Memory B cell (primary cell): Measurements from ENCODE around the gene DENND1A.

Experiments used
- ATAC-seq: fragments of 150-1000 bp; cut with Tn5 transposase; 2 replicates; pipeline ENCODE4 v1.10.0; 2021; ENCODE audit warnings: low read depth, mild to moderate bottlenecking, moderate library complexity
- DNase-seq, 2 donors: peaks; one replicate each; pipeline ENCODE4 v3.0.0; 2022; ENCODE audit warnings: low spot score in 2 of 2
- H3K27ac Mint-ChIP-seq: one replicate; pipeline ENCODE4 v1.8.0; 2022; ENCODE audit warnings: mild to moderate bottlenecking, moderate library complexity, mixed read lengths
- H3K27me3 Mint-ChIP-seq: one replicate; pipeline ENCODE4 v1.8.0; 2022; ENCODE audit warnings: mixed read lengths
- H3K36me3 Mint-ChIP-seq: one replicate; pipeline ENCODE4 v1.8.0; 2022; ENCODE audit warnings: mild to moderate bottlenecking, mixed read lengths
- H3K4me1 Mint-ChIP-seq: one replicate; pipeline ENCODE4 v1.8.0; 2022; ENCODE audit warnings: mixed read lengths
- H3K4me3 Mint-ChIP-seq: one replicate; pipeline ENCODE4 v1.8.0; 2022; ENCODE audit warnings: mild to moderate bottlenecking, moderate library complexity, mixed read lengths
- H3K9me3 Mint-ChIP-seq: one replicate; pipeline ENCODE4 v1.8.0; 2022; ENCODE audit warnings: mixed read lengths

DENND1A gene

GRCh38 chr9:123851851-123852250 lies 78.1 kb downstream of the DENND1A start:
- H3K4me1 Mint-ChIP-seq = peaks cover 9% of the 10 kb centered on the region
- H3K36me3 Mint-ChIP-seq = peaks cover 34% of the 10 kb centered on the region
- no peak overlapping the region for H3K27ac Mint-ChIP-seq
- no peaks in the 10 kb centered on the region for H3K27me3 Mint-ChIP-seq
- no peak overlapping the region for H3K4me3 Mint-ChIP-seq
- peaks cover 8% of the 10 kb centered on the region for H3K9me3 Mint-ChIP-seq
- DNase-seq (no peak), ATAC-seq (no peak)

- ATAC-seq (no peak), DNase-seq (no peak)
- Mint-ChIP-seq H3K4me1 (no peaks in the 10 kb centered on the region), H3K27ac (no peak overlapping the region), H3K9me3 (peaks cover 8% of the 10 kb centered on the region), H3K36me3 (peaks cover 32% of the 10 kb centered on the region), H3K4me3 (no peak overlapping the region), H3K27me3 (no peaks in the 10 kb centered on the region)
These were observed 81.4 kb downstream of the DENND1A start for GRCh38 chr9:123848447-123849085.

- no peaks in the 10 kb centered on the region for H3K4me1 Mint-ChIP-seq
- ATAC-seq (no peak), DNase-seq (no peak)
- H3K9me3 Mint-ChIP-seq = peaks cover 10% of the 10 kb centered on the region
- H3K27me3 Mint-ChIP-seq = no peaks in the 10 kb centered on the region
- peaks cover 47% of the 10 kb centered on the region for H3K36me3 Mint-ChIP-seq
- H3K27ac Mint-ChIP-seq = no peak overlapping the region
- H3K4me3 Mint-ChIP-seq = no peak overlapping the region
These were observed 83.0 kb downstream of the DENND1A start for GRCh38 chr9:123846966-123847365.

- Mint-ChIP-seq H3K4me3 (no peak overlapping the region), H3K27me3 (no peaks in the 10 kb centered on the region), H3K4me1 (peaks cover 2% of the 10 kb centered on the region), H3K36me3 (peaks cover 46% of the 10 kb centered on the region), H3K9me3 (peaks cover 10% of the 10 kb centered on the region), H3K27ac (no peak overlapping the region)
- DNase-seq (no peak), ATAC-seq (no peak)
These were observed 86.2 kb downstream of the DENND1A start for GRCh38 chr9:123843703-123844102.

GRCh38 chr9:123835821-123836220 lies 94.1 kb downstream of the DENND1A start:
- Mint-ChIP-seq H3K4me3 (peak overlapping the region; percentile 82), H3K36me3 (peaks cover 15% of the 10 kb centered on the region), H3K9me3 (peaks cover 5% of the 10 kb centered on the region), H3K27ac (peak overlapping the region; percentile 87), H3K27me3 (no peaks in the 10 kb centered on the region), H3K4me1 (peaks cover 22% of the 10 kb centered on the region)
- DNase-seq (no peak), ATAC-seq (no peak)

GRCh38 chr9:123834889-123835562 lies 94.9 kb downstream of the DENND1A start:
- H3K36me3 Mint-ChIP-seq = peaks cover 18% of the 10 kb centered on the region

GRCh38 chr9:123834218-123834888 lies 95.6 kb downstream of the DENND1A start:
- H3K4me1 Mint-ChIP-seq = peaks cover 22% of the 10 kb centered on the region
- ATAC-seq = no peak
- H3K4me3 Mint-ChIP-seq = peak overlapping the region; percentile 24
- H3K9me3 Mint-ChIP-seq = peaks cover 9% of the 10 kb centered on the region
- no peak for DNase-seq
- H3K27ac Mint-ChIP-seq = no peak overlapping the region
- H3K36me3 Mint-ChIP-seq = peaks cover 23% of the 10 kb centered on the region
- no peaks in the 10 kb centered on the region for H3K27me3 Mint-ChIP-seq

More at GRCh38 chr9:123834889-123835562, 94.9 kb downstream of the DENND1A start:
- no peaks in the 10 kb centered on the region for H3K27me3 Mint-ChIP-seq
- H3K9me3 Mint-ChIP-seq = peaks cover 6% of the 10 kb centered on the region
- DNase-seq = peak in 1 of 2 donors; percentile 5
- peaks cover 22% of the 10 kb centered on the region for H3K4me1 Mint-ChIP-seq
- peak overlapping the region; percentile 87 for H3K27ac Mint-ChIP-seq
- peak overlapping the region; percentile 82 for H3K4me3 Mint-ChIP-seq
- peak; percentile 83 for ATAC-seq

- Mint-ChIP-seq H3K9me3 (peaks cover 14% of the 10 kb centered on the region), H3K27me3 (no peaks in the 10 kb centered on the region), H3K27ac (no peak overlapping the region), H3K4me3 (no peak overlapping the region), H3K36me3 (peaks cover 32% of the 10 kb centered on the region), H3K4me1 (peaks cover 20% of the 10 kb centered on the region)
- ATAC-seq (no peak), DNase-seq (no peak)
These were observed 96.9 kb downstream of the DENND1A start for GRCh38 chr9:123832858-123833650.

GRCh38 chr9:123832176-123832575 lies 97.8 kb downstream of the DENND1A start:
- ATAC-seq = no peak
- Mint-ChIP-seq H3K4me1 (peaks cover 19% of the 10 kb centered on the region), H3K4me3 (no peak overlapping the region), H3K36me3 (peaks cover 35% of the 10 kb centered on the region), H3K27ac (no peak overlapping the region), H3K27me3 (no peaks in the 10 kb centered on the region), H3K9me3 (peaks cover 17% of the 10 kb centered on the region)
- DNase-seq = no peak

GRCh38 chr9:123828449-123828848 lies 101.5 kb downstream of the DENND1A start:
- Mint-ChIP-seq H3K27me3 (no peaks in the 10 kb centered on the region), H3K4me1 (peaks cover 8% of the 10 kb centered on the region), H3K36me3 (peaks cover 43% of the 10 kb centered on the region), H3K4me3 (no peak overlapping the region), H3K27ac (no peak overlapping the region), H3K9me3 (peaks cover 21% of the 10 kb centered on the region)
- ATAC-seq (no peak), DNase-seq (no peak)

- peaks cover 12% of the 10 kb centered on the region for H3K4me1 Mint-ChIP-seq
- no peak overlapping the region for H3K27ac Mint-ChIP-seq
- peaks cover 17% of the 10 kb centered on the region for H3K9me3 Mint-ChIP-seq
- no peak overlapping the region for H3K4me3 Mint-ChIP-seq
- ATAC-seq (no peak), DNase-seq (no peak)
- H3K36me3 Mint-ChIP-seq = peaks cover 34% of the 10 kb centered on the region
- H3K27me3 Mint-ChIP-seq = no peaks in the 10 kb centered on the region
These were observed 104.4 kb downstream of the DENND1A start for GRCh38 chr9:123825342-123826060.

GRCh38 chr9:123823194-123823947 lies 106.6 kb downstream of the DENND1A start:
- H3K4me3 Mint-ChIP-seq = no peak overlapping the region
- peaks cover 12% of the 10 kb centered on the region for H3K4me1 Mint-ChIP-seq
- DNase-seq (no peak), ATAC-seq (no peak)
- H3K9me3 Mint-ChIP-seq = peaks cover 9% of the 10 kb centered on the region
- no peak overlapping the region for H3K27ac Mint-ChIP-seq
- no peaks in the 10 kb centered on the region for H3K27me3 Mint-ChIP-seq
- H3K36me3 Mint-ChIP-seq = peaks cover 20% of the 10 kb centered on the region

- H3K4me1 Mint-ChIP-seq = peaks cover 12% of the 10 kb centered on the region
- ATAC-seq (no peak), DNase-seq (no peak)
- H3K4me3 Mint-ChIP-seq = no peak overlapping the region
- H3K27ac Mint-ChIP-seq = no peak overlapping the region
- peaks cover 12% of the 10 kb centered on the region for H3K36me3 Mint-ChIP-seq
- peaks cover 4% of the 10 kb centered on the region for H3K9me3 Mint-ChIP-seq
- no peaks in the 10 kb centered on the region for H3K27me3 Mint-ChIP-seq
These were observed 108.3 kb downstream of the DENND1A start for GRCh38 chr9:123821619-123822018.
